ENCODE measurements around the gene ADAMTS17.

ADAMTS17 gene

DNA sequence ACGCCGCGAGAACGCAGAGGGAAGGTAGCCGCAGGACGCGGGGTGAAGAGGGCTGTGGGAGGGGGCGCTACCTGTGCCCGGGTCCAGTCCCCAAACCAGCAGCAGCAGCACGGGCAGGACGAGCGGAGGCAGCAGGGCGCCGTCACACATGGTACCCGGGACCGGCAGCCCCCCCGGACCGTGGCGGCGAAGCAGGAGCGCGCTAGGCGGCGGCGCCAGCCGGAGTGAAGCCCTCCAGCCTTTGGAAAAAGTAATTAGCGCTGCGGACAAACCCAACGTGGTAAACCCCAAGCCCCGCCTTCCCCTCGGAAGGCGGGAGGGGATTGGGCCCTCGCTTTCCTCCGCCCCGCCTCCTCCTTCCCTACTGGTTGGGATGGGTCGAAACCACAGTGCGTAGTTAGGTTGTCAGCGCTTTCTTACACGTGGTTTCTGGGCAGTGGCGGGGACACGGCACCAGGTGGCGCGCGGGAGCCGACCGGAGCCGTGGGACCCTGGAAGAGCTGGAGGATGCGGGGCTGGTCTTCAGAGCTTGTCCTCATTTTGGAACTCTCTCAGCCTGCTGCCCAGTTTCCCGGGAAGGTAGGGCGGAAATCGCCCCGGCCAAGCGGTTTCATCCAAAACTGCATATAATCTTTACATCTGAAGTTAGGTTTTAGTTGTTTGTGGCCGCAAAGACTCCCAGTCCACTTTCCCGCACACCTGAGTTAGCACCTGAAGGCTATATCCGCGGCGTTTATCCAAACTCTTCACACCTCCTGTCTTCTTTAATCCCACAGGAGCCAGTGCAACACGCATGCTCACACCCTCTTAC lies at the start of gene ADAMTS17:
ADAMTS17 (minus strand) TSS at position 226 of the 811 bp plus-strand sequence; CDS start at position 150, 76 bp downstream.
- no peaks in the 10 kb centered on the region for H3K4me1 Mint-ChIP-seq
- ATAC-seq: peak; percentile 96
- no peak within 1 kb of the TSS for H3K27ac Mint-ChIP-seq
- no peaks in the 10 kb centered on the region for H3K36me3 Mint-ChIP-seq
- DNase-seq (ENCODE audit: low spot score in 2 of 2): peak; percentile 79 to 95
- H3K9me3 Mint-ChIP-seq: no peaks in the 10 kb centered on the region
- H3K4me3 Mint-ChIP-seq: peak within 1 kb of the TSS; percentile 50

DNA sequence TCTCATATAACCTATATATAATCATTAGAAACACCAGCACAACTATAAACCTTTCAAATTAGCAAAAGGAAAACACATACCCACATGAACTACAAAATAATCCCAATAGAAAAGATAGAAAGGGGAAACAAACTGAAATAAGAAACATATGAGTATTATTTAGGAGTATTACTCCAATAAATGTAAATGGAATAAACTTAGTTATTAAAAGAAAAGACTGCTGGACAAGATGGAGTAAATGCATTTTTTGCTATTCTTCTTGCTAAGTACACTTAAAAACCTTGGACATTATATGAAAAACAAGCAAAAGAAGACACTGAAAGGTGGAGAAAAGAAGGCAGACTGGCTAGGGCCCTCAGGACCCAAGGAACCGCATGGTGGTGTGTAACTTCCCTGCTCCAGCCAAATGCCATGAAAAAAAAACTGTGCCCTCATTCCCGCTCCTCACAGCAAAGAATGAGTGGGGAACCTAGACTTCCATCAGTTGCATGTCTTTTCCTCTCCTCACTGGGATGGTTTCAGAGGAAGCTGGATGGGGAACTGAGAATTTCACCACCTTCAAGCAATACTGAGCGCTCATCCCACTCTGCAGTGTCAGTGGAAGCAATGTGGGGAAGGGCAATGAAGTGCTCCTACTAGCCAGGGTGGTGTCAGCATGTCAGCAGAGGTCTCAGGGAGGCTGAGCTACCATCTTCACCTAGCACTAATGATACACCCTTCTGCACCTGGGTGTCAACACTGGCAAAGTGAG lies 43.7 kb upstream of the ADAMTS17 start:
- H3K4me3 Mint-ChIP-seq: no peak overlapping the region
- peaks cover 9% of the 10 kb centered on the region for H3K9me3 Mint-ChIP-seq
- H3K36me3 Mint-ChIP-seq: no peaks in the 10 kb centered on the region
- H3K4me1 Mint-ChIP-seq: no peaks in the 10 kb centered on the region
- ATAC-seq (no peak), DNase-seq (ENCODE audit: low spot score in 2 of 2) (no peak)
- H3K27ac Mint-ChIP-seq: no peak overlapping the region

- Mint-ChIP-seq H3K9me3 (peaks cover 9% of the 10 kb centered on the region), H3K36me3 (no peaks in the 10 kb centered on the region), H3K4me1 (no peaks in the 10 kb centered on the region), H3K4me3 (no peak overlapping the region), H3K27ac (no peak overlapping the region)
- DNase-seq (ENCODE audit: low spot score in 2 of 2) (no peak), ATAC-seq (no peak)
These were observed 42.3 kb upstream of the ADAMTS17 start for GRCh38 chr15:100384108-100384410.

- ATAC-seq (no peak), DNase-seq (ENCODE audit: low spot score in 2 of 2) (no peak)
- H3K4me1 Mint-ChIP-seq: no peaks in the 10 kb centered on the region
- H3K9me3 Mint-ChIP-seq: peaks cover 9% of the 10 kb centered on the region
- no peak overlapping the region for H3K27ac Mint-ChIP-seq
- H3K36me3 Mint-ChIP-seq: no peaks in the 10 kb centered on the region
- H3K4me3 Mint-ChIP-seq: no peak overlapping the region
These were observed 41.7 kb upstream of the ADAMTS17 start for GRCh38 chr15:100383302-100384107.

DNA sequence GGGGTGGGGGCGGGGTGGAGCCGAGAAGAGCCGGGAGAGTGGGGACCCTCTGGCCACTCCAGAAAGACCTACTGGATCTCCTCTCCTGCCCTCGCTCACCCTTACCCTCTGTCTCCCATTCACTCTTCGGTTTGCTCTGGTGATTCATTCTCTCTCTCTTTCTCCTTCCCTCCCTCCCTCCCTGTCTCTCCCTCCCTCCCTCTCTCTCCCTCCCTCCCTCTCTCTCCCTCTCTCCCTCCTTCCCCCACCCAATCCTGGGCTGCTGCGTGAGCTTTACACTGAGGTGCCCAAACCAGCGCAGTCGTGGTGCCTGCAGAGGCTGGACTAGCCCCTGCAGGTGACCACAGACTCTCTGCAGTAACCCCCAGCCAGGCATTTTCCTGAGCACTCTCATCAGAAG lies 32.2 kb upstream of the ADAMTS17 start:
- DNase-seq (ENCODE audit: low spot score in 2 of 2): no peak
- no peak overlapping the region for H3K27ac Mint-ChIP-seq
- no peak overlapping the region for H3K4me3 Mint-ChIP-seq
- no peak for ATAC-seq
- H3K9me3 Mint-ChIP-seq: peaks cover 3% of the 10 kb centered on the region
- H3K4me1 Mint-ChIP-seq: peaks cover 5% of the 10 kb centered on the region
- H3K36me3 Mint-ChIP-seq: no peaks in the 10 kb centered on the region

GRCh38 chr15:100373120-100373896 lies 31.5 kb upstream of the ADAMTS17 start:
- peak; percentile 45 for ATAC-seq
- H3K4me3 Mint-ChIP-seq: no peak overlapping the region

DNA sequence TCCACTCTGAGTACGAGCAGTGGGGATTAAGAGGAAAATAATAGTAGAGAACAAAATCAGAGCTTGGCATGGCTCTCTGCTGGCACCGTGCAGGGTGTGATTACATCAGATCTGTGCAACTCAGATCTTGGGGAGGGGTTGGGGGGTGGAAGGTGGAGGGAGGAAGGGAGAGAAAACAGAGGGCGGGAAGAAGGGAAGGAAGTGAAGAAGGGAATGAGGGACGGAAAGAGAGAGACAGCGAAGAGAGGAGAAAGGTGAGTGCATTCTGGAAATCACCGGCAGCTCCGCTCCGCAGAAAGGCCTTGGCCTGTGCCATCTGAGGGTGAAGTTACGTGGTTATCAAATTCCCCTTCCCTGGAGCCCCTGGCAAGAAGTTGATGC lies 31.0 kb upstream of the ADAMTS17 start:
- peaks cover 5% of the 10 kb centered on the region for H3K4me1 Mint-ChIP-seq
- no peak for ATAC-seq
- DNase-seq (ENCODE audit: low spot score in 2 of 2): no peak
- H3K4me3 Mint-ChIP-seq: no peak overlapping the region
- H3K9me3 Mint-ChIP-seq: peaks cover 3% of the 10 kb centered on the region
- no peak overlapping the region for H3K27ac Mint-ChIP-seq
- H3K36me3 Mint-ChIP-seq: no peaks in the 10 kb centered on the region

More at GRCh38 chr15:100373120-100373896, 31.5 kb upstream of the ADAMTS17 start:
- Mint-ChIP-seq H3K9me3 (peaks cover 3% of the 10 kb centered on the region), H3K4me1 (peaks cover 5% of the 10 kb centered on the region), H3K36me3 (no peaks in the 10 kb centered on the region), H3K27ac (no peak overlapping the region)
- no peak for DNase-seq (ENCODE audit: low spot score in 2 of 2)

- Mint-ChIP-seq H3K4me3 (no peak overlapping the region), H3K4me1 (peaks cover 2% of the 10 kb centered on the region), H3K36me3 (no peaks in the 10 kb centered on the region), H3K27ac (no peak overlapping the region), H3K9me3 (no peaks in the 10 kb centered on the region)
- ATAC-seq: no peak
- DNase-seq (ENCODE audit: low spot score in 2 of 2): no peak
These were observed 13.6 kb upstream of the ADAMTS17 start for GRCh38 chr15:100355342-100355741.

- ATAC-seq: no peak
- H3K9me3 Mint-ChIP-seq: no peaks in the 10 kb centered on the region
- H3K36me3 Mint-ChIP-seq: no peaks in the 10 kb centered on the region
These were observed 11.7 kb upstream of the ADAMTS17 start for GRCh38 chr15:100353449-100353848.

GRCh38 chr15:100350434-100351226 lies 8.9 kb upstream of the ADAMTS17 start:
- Mint-ChIP-seq H3K4me3 (peak overlapping the region; percentile 80), H3K9me3 (no peaks in the 10 kb centered on the region), H3K4me1 (peaks cover 9% of the 10 kb centered on the region), H3K27ac (peak overlapping the region; percentile 83), H3K36me3 (no peaks in the 10 kb centered on the region)
- no peak for DNase-seq (ENCODE audit: low spot score in 2 of 2)
- no peak for ATAC-seq

More at GRCh38 chr15:100353449-100353848, 11.7 kb upstream of the ADAMTS17 start:
- no peak overlapping the region for H3K27ac Mint-ChIP-seq
- H3K4me3 Mint-ChIP-seq: no peak overlapping the region
- H3K4me1 Mint-ChIP-seq: peaks cover 9% of the 10 kb centered on the region
- no peak for DNase-seq (ENCODE audit: low spot score in 2 of 2)

GRCh38 chr15:100349696-100350433 lies 8.1 kb upstream of the ADAMTS17 start:
- peak; percentile 95 for ATAC-seq
- no peaks in the 10 kb centered on the region for H3K9me3 Mint-ChIP-seq
- peak; percentile 87 to 95 for DNase-seq (ENCODE audit: low spot score in 2 of 2)
- no peaks in the 10 kb centered on the region for H3K36me3 Mint-ChIP-seq
- H3K4me1 Mint-ChIP-seq: peaks cover 9% of the 10 kb centered on the region
- peak overlapping the region; percentile 80 for H3K4me3 Mint-ChIP-seq
- H3K27ac Mint-ChIP-seq: peak overlapping the region; percentile 83

- DNase-seq (ENCODE audit: low spot score in 2 of 2) (no peak), ATAC-seq (no peak)
- peaks cover 9% of the 10 kb centered on the region for H3K4me1 Mint-ChIP-seq
- no peaks in the 10 kb centered on the region for H3K36me3 Mint-ChIP-seq
- H3K9me3 Mint-ChIP-seq: no peaks in the 10 kb centered on the region
- peak overlapping the region; percentile 80 for H3K4me3 Mint-ChIP-seq
- H3K27ac Mint-ChIP-seq: peak overlapping the region; percentile 83
These were observed 7.5 kb upstream of the ADAMTS17 start for GRCh38 chr15:100349321-100349695.

- Mint-ChIP-seq H3K4me3 (no peak overlapping the region), H3K36me3 (no peaks in the 10 kb centered on the region), H3K27ac (no peak overlapping the region), H3K9me3 (no peaks in the 10 kb centered on the region), H3K4me1 (peaks cover 9% of the 10 kb centered on the region)
- ATAC-seq (no peak), DNase-seq (ENCODE audit: low spot score in 2 of 2) (no peak)
These were observed 6.8 kb upstream of the ADAMTS17 start for GRCh38 chr15:100348578-100348977.

Data from stimulated activated effector memory CD8-positive, alpha-beta T cell treated with anti-CD3 and anti-CD28 coated beads, Interleukin-12 subunit alpha, Interleukin-12 subunit beta, amount 100 ng/mL, for 72 hours (primary cell).